ENCODE measurements around the gene GNL3. TPM values are rescaled to one million over a fixed set of nuclear protein-coding genes. Genes with fewer than 3 reads are reported as not detected.
"Not testable (repeated sequence)": the region's sequence is repeated elsewhere in the genome, so short reads cannot be mapped to it uniquely, and the experiment has no call there.

The GNL3 gene
- total RNA-seq, 1 donor from 2014 or later = 145 TPM

GRCh38 chr3:52723935-52724334 lies 38.1 kb downstream of the GNL3 start:
- CTCF ChIA-PET = no interaction called here
- intact Hi-C loops (cut with micrococcal nuclease) = no loop called here

GRCh38 chr3:52724511-52724910 lies 38.7 kb downstream of the GNL3 start:
- no peak for TF ChIP-seq CTCF (IDR thresholded peaks at IDR 0.05)
- POLR2A ChIA-PET = no interaction called here
- Mint-ChIP-seq H3K27ac (no peak overlapping the region), H3K4me1 (peaks cover 10% of the 10 kb centered on the region), H3K36me3 (ENCODE audit: low read depth) (peaks cover 36% of the 10 kb centered on the region), H3K4me3 (no peak overlapping the region), H3K27me3 (no peaks in the 10 kb centered on the region), H3K9me3 (peaks cover 9% of the 10 kb centered on the region)
- intact Hi-C loops (cut with micrococcal nuclease) = no loop called here
- DNase-seq = no peak
- ATAC-seq (ENCODE audit: low read depth) = no peak
- CTCF ChIA-PET = no interaction called here

More at GRCh38 chr3:52723935-52724334, 38.1 kb downstream of the GNL3 start:
- POLR2A ChIA-PET = no interaction called here
- H3K9me3 Mint-ChIP-seq = peaks cover 7% of the 10 kb centered on the region
- H3K27me3 Mint-ChIP-seq = no peaks in the 10 kb centered on the region
- ATAC-seq (ENCODE audit: low read depth) (no peak), DNase-seq (no peak)
- TF ChIP-seq CTCF (IDR thresholded peaks at IDR 0.05) = no peak
- no peak overlapping the region for H3K27ac Mint-ChIP-seq
- H3K4me3 Mint-ChIP-seq = no peak overlapping the region
- H3K4me1 Mint-ChIP-seq = peaks cover 10% of the 10 kb centered on the region
- peaks cover 35% of the 10 kb centered on the region for H3K36me3 Mint-ChIP-seq (ENCODE audit: low read depth)

GRCh38 chr3:52728753-52729152 lies 42.9 kb downstream of the GNL3 start:
- H3K36me3 Mint-ChIP-seq (ENCODE audit: low read depth) = peaks cover 58% of the 10 kb centered on the region
- CTCF ChIA-PET; H3K27ac Mint-ChIP-seq; intact Hi-C loops (cut with micrococcal nuclease); POLR2A ChIA-PET; H3K4me1 Mint-ChIP-seq; DNase-seq; ATAC-seq (ENCODE audit: low read depth); H3K27me3 Mint-ChIP-seq; H3K4me3 Mint-ChIP-seq: not testable (repeated sequence)
- H3K9me3 Mint-ChIP-seq = peaks cover 10% of the 10 kb centered on the region

GRCh38 chr3:52730681-52731080 lies 44.8 kb downstream of the GNL3 start:
- Mint-ChIP-seq H3K4me1 (peaks cover 6% of the 10 kb centered on the region), H3K36me3 (ENCODE audit: low read depth) (peaks cover 69% of the 10 kb centered on the region), H3K9me3 (peaks cover 10% of the 10 kb centered on the region), H3K4me3 (no peak overlapping the region), H3K27ac (no peak overlapping the region), H3K27me3 (no peaks in the 10 kb centered on the region)
- CTCF ChIA-PET = no interaction called here
- POLR2A ChIA-PET = no interaction called here
- intact Hi-C loops (cut with micrococcal nuclease) = no loop called here
- DNase-seq = no peak
- ATAC-seq (ENCODE audit: low read depth) = no peak
- TF ChIP-seq CTCF (IDR thresholded peaks at IDR 0.05) = no peak

- POLR2A ChIA-PET = no interaction called here
- Mint-ChIP-seq H3K4me3 (no peak overlapping the region), H3K27me3 (no peaks in the 10 kb centered on the region), H3K36me3 (ENCODE audit: low read depth) (peaks cover 73% of the 10 kb centered on the region), H3K9me3 (peaks cover 10% of the 10 kb centered on the region), H3K27ac (no peak overlapping the region), H3K4me1 (peaks cover 6% of the 10 kb centered on the region)
- intact Hi-C loops (cut with micrococcal nuclease) = no loop called here
- CTCF ChIA-PET = no interaction called here
- DNase-seq (no peak), ATAC-seq (ENCODE audit: low read depth) (no peak)
- TF ChIP-seq CTCF (IDR thresholded peaks at IDR 0.05) = no peak
Observed at GRCh38 chr3:52731590-52731989, 45.8 kb downstream of the GNL3 start.

- ChIA-PET POLR2A (no interaction called here), CTCF (no interaction called here)
- Mint-ChIP-seq H3K27ac (no peak overlapping the region), H3K36me3 (ENCODE audit: low read depth) (peaks cover 78% of the 10 kb centered on the region), H3K4me1 (peaks cover 6% of the 10 kb centered on the region), H3K4me3 (no peak overlapping the region), H3K9me3 (peaks cover 9% of the 10 kb centered on the region), H3K27me3 (no peaks in the 10 kb centered on the region)
- ATAC-seq (ENCODE audit: low read depth) (no peak), DNase-seq (no peak)
- TF ChIP-seq CTCF (IDR thresholded peaks at IDR 0.05) = no peak
- intact Hi-C loops (cut with micrococcal nuclease) = no loop called here
Observed at GRCh38 chr3:52733256-52733891, 47.5 kb downstream of the GNL3 start.
